Measurements from ENCODE around the gene PDZRN3.

The PDZRN3 gene

GRCh38 chr3:73448041-73448440, 176.7 kb downstream of the PDZRN3 start:
- DNase-seq = no peak

GRCh38 chr3:73447111-73447510, 177.6 kb downstream of the PDZRN3 start:
- DNase-seq = no peak

- no peak for DNase-seq
These were observed 178.2 kb downstream of the PDZRN3 start for GRCh38 chr3:73446467-73447110.

GRCh38 chr3:73442886-73443285, 181.9 kb downstream of the PDZRN3 start:
- no peak for DNase-seq

GRCh38 chr3:73442152-73442551, 182.6 kb downstream of the PDZRN3 start:
- no peak for DNase-seq

GRCh38 chr3:73437828-73438227, 186.9 kb downstream of the PDZRN3 start:
- no peak for DNase-seq

- DNase-seq = no peak
These were observed 189.7 kb downstream of the PDZRN3 start for GRCh38 chr3:73435055-73435454.

- DNase-seq = no peak
These were observed 191.1 kb downstream of the PDZRN3 start for GRCh38 chr3:73433687-73434086.

- DNase-seq = no peak
These were observed 191.7 kb downstream of the PDZRN3 start for GRCh38 chr3:73433079-73433478.

- no peak for DNase-seq
These were observed 192.1 kb downstream of the PDZRN3 start for GRCh38 chr3:73432706-73433032.

GRCh38 chr3:73432023-73432705, 192.6 kb downstream of the PDZRN3 start:
- DNase-seq = peak; percentile 30

- peak; percentile 69 for DNase-seq
These were observed 193.4 kb downstream of the PDZRN3 start for GRCh38 chr3:73431183-73431900.

GRCh38 chr3:73427048-73427706, 197.6 kb downstream of the PDZRN3 start:
- DNase-seq = no peak

- no peak for DNase-seq
These were observed 198.1 kb downstream of the PDZRN3 start for GRCh38 chr3:73426606-73427005.

- no peak for DNase-seq
These were observed 201.6 kb downstream of the PDZRN3 start for GRCh38 chr3:73423116-73423515.

GRCh38 chr3:73422571-73422970, 202.2 kb downstream of the PDZRN3 start:
- DNase-seq = no peak

GRCh38 chr3:73419942-73420341, 204.8 kb downstream of the PDZRN3 start:
- DNase-seq = no peak

- no peak for DNase-seq
These were observed 205.4 kb downstream of the PDZRN3 start for GRCh38 chr3:73419179-73419803.

- no peak for DNase-seq
These were observed 206.1 kb downstream of the PDZRN3 start for GRCh38 chr3:73418681-73419080.

GRCh38 chr3:73415118-73415517, 209.6 kb downstream of the PDZRN3 start:
- no peak for DNase-seq

- DNase-seq = no peak
These were observed 211.1 kb downstream of the PDZRN3 start for GRCh38 chr3:73413619-73414018.

- DNase-seq = no peak
These were observed 212.7 kb downstream of the PDZRN3 start for GRCh38 chr3:73411993-73412392.

- no peak for DNase-seq
These were observed 213.2 kb downstream of the PDZRN3 start for GRCh38 chr3:73411545-73411944.
